Spleen (tissue), 7 donors: ENCODE measurements around the gene STXBP1.

Experiments used
- POLR2A ChIP-seq, 3 donors: fragments of 450-650 bp; IDR thresholded peaks; one replicate each; pipeline ENCODE4 v1.5.1; 2017; ENCODE audit warnings: antibody characterized with exemption in 3 of 3, mild to moderate bottlenecking in 1 of 3
- POLR2AphosphoS5 ChIP-seq, 3 donors: sonication (generic); formaldehyde crosslinking; IDR thresholded peaks; one replicate each; pipeline ENCODE4 v1.5.1; 2017; ENCODE audit warnings: antibody characterized with exemption in 3 of 3
- TF ChIP-seq, protein P1 (sequence below), 11 experiments: fragments of 200-600 bp in 7 of 11; fragments of 450-650 bp in 4 of 11; sonication (generic) in 4 of 11; IDR thresholded peaks in 8 of 11; conservative IDR thresholded peaks in 3 of 11; 1 replicate in 7 of 11; 2 replicates in 4 of 11; pipeline versions ENCODE4 v1.4.0 to v1.8.0; 2016 to 2021; ENCODE audit warnings: antibody characterized with exemption in 11 of 11, inconsistent platforms in 4 of 11, mild to moderate bottlenecking in 1 of 11
- donor health status: DM: no; HTN: no; CAD: no; lungs with moderate emphysema.
- donor health status: DM: no; HTN: no; CAD: no.
- donor health status: DM: no; HTN: no; CAD: no.

- TF ChIP-seq POLR2AphosphoS5 (IDR thresholded peaks at IDR 0.05) (no peak), POLR2A (IDR thresholded peaks at IDR 0.05) (no peak)
- TF ChIP-seq, protein P1, sequence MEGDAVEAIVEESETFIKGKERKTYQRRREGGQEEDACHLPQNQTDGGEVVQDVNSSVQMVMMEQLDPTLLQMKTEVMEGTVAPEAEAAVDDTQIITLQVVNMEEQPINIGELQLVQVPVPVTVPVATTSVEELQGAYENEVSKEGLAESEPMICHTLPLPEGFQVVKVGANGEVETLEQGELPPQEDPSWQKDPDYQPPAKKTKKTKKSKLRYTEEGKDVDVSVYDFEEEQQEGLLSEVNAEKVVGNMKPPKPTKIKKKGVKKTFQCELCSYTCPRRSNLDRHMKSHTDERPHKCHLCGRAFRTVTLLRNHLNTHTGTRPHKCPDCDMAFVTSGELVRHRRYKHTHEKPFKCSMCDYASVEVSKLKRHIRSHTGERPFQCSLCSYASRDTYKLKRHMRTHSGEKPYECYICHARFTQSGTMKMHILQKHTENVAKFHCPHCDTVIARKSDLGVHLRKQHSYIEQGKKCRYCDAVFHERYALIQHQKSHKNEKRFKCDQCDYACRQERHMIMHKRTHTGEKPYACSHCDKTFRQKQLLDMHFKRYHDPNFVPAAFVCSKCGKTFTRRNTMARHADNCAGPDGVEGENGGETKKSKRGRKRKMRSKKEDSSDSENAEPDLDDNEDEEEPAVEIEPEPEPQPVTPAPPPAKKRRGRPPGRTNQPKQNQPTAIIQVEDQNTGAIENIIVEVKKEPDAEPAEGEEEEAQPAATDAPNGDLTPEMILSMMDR (IDR thresholded peaks at IDR 0.05 in 8 of 11, conservative IDR thresholded peaks at IDR 0.05 in 3 of 11): no peak
Measured at GRCh38 chr9:127662617-127663016, 50.5 kb downstream of the STXBP1 start.
